K562 (cell line): Measurements from ENCODE around the gene NUP133. TPM values are rescaled to one million over a fixed set of nuclear protein-coding genes. Genes with fewer than 3 reads are reported as not detected.

Experiments used
- ATAC-seq: fragments of 200-7000 bp; cut with Tn5 transposase; 3 replicates; pipeline ENCODE4 v1.9.1; 2020; ENCODE audit warnings: moderate library complexity
- BruUV-seq: library from RNA; stranded (reverse); fragments of 400-500 nt; replicated peaks from 2 replicates; lab custom pipeline; 2021; lab: Mats Ljungman, UMichigan
- CTCF ChIA-PET: fragments of 300-600 bp; formaldehyde crosslinking; extraction: SDS; loops from one replicate; lab custom pipeline; 2021; ENCODE audit warnings: low intra/inter-chr PET ratio; lab: Yijun Ruan, JAX
- POLR2A ChIA-PET: fragments of 300-600, 350-650 bp; sonication (Branson Sonifier 250); formaldehyde crosslinking; extraction: SDS; loops from one replicate; lab custom pipeline; 2021; ENCODE audit warnings: antibody characterized with exemption, inconsistent platforms; lab: Yijun Ruan, JAX
- DNase-seq, 4 experiments: peaks; one replicate each; pipeline versions ENCODE4 v3.0.0 to v3.0.0-alpha.2; 2011 to 2018; ENCODE audit warnings: low spot score in 3 of 4, mixed read lengths in 3 of 4; ENCODE audit errors: extremely low read depth in 1 of 4
- FAIRE-seq: peaks from 2 replicates; lab custom pipeline; 2011; peaks lifted over from hg19 to GRCh38; lab: Jason Lieb, UNC
- H2AFZ ChIP-seq: 2 replicates; pipeline ENCODE4 v1.6.0; 2011; ENCODE audit warnings: low read depth, low read length, control low read depth, inconsistent platforms
- H3K27ac ChIP-seq: fragments of 200-600 bp; 3 replicates; pipeline ENCODE4 v1.8.0; 2011; ENCODE audit warnings: low read depth, mild to moderate bottlenecking, control low read depth, inconsistent platforms, low read length, moderate library complexity, mixed read lengths; ENCODE audit errors: extremely low read depth
- H3K27me3 ChIP-seq, 2 experiments: fragments of 300-600 bp in 1 of 2; 2 replicates in 1 of 2; 3 replicates in 1 of 2; pipeline versions ENCODE4 v1.6.0 to v1.8.0; 2011; ENCODE audit warnings: inconsistent platforms in 2 of 2, low read length in 2 of 2, mild to moderate bottlenecking in 1 of 2, mixed read lengths in 1 of 2, moderate library complexity in 1 of 2; ENCODE audit not compliant: control insufficient read depth in 2 of 2, insufficient read depth in 2 of 2
- H3K36me3 ChIP-seq: fragments of 300-600 bp; 3 replicates; pipeline ENCODE4 v1.8.0; 2011; ENCODE audit warnings: mild to moderate bottlenecking, low read length, inconsistent platforms; ENCODE audit not compliant: control insufficient read depth, insufficient read depth
- H3K4me1 ChIP-seq, 2 experiments: fragments of 200-600 bp in 1 of 2; replicated peaks in 1 of 2; 2 replicates in 1 of 2; 3 replicates in 1 of 2; pipeline versions ENCODE4 v1.5.1 to v1.8.0; 2011; ENCODE audit warnings: inconsistent platforms in 2 of 2, low read length in 2 of 2, mild to moderate bottlenecking in 1 of 2, mixed read lengths in 1 of 2, moderate library complexity in 1 of 2; ENCODE audit not compliant: control insufficient read depth in 2 of 2, insufficient read depth in 2 of 2
- H3K4me2 ChIP-seq: 2 replicates; pipeline ENCODE4 v1.6.1; 2011; ENCODE audit warnings: low read length, control low read depth, inconsistent platforms, mixed read lengths; ENCODE audit not compliant: insufficient read depth
- H3K4me3 ChIP-seq: fragments of 200-600 bp; sonication (generic), shearing (Covaris generic); 2 replicates; pipeline ENCODE4 v1.5.1; 2016; ENCODE audit warnings: control low read depth, inconsistent platforms
- H3K79me2 ChIP-seq: fragments of 200-600 bp; 3 replicates; pipeline ENCODE4 v1.8.0; 2011; ENCODE audit warnings: low read length, inconsistent platforms; ENCODE audit not compliant: control insufficient read depth, insufficient read depth
- H3K9ac ChIP-seq, 2 experiments: 2 replicates each; pipeline versions ENCODE4 v1.6.0 to v1.6.1; 2011; ENCODE audit warnings: low read depth in 2 of 2, low read length in 2 of 2, control low read depth in 1 of 2, inconsistent platforms in 1 of 2, mild to moderate bottlenecking in 1 of 2, mixed read lengths in 1 of 2; ENCODE audit not compliant: insufficient read depth in 1 of 2
- H3K9me1 ChIP-seq: one replicate; pipeline ENCODE4 v1.6.0; 2011; ENCODE audit warnings: inconsistent platforms, mild to moderate bottlenecking, low read length, moderate library complexity; ENCODE audit not compliant: control insufficient read depth, insufficient read depth
- H3K9me3 ChIP-seq: replicated peaks from 2 replicates; pipeline ENCODE4 v1.5.1; 2011; ENCODE audit warnings: low read depth, low read length, inconsistent platforms; ENCODE audit not compliant: control insufficient read depth, insufficient read depth
- H4K20me1 ChIP-seq: replicated peaks from 2 replicates; pipeline ENCODE4 v1.6.1; 2011; ENCODE audit warnings: low read length, inconsistent platforms, mixed read lengths; ENCODE audit not compliant: control insufficient read depth, insufficient read depth
- E2F8 ChIP-seq: fragments of 450-650 bp; IDR thresholded peaks from 2 replicates; pipeline ENCODE4 v1.7.1; 2018; ENCODE audit warnings: mild to moderate bottlenecking, low read depth; ENCODE audit not compliant: partially characterized antibody
- ELF2 ChIP-seq: fragments of 250-450 bp; sonication (Bioruptor Pico); IDR thresholded peaks from 2 replicates; pipeline ENCODE4 v1.5.0; 2021; ENCODE audit warnings: mild to moderate bottlenecking
- HDAC6 ChIP-seq: IDR thresholded peaks from 2 replicates; pipeline ENCODE4 v1.6.1; 2012; ENCODE audit warnings: low read depth, mild to moderate bottlenecking, control low read depth, inconsistent platforms, low read length, moderate library complexity
- KDM1A ChIP-seq, 2 experiments: fragments of 450-650 bp; IDR thresholded peaks; 2 replicates each; pipeline ENCODE4 v1.6.1; 2016; ENCODE audit warnings: mild to moderate bottlenecking in 2 of 2
- KDM5B ChIP-seq: fragments of 200-600 bp; sonication (generic); IDR thresholded peaks from 2 replicates; pipeline ENCODE4 v1.6.1; 2012; ENCODE audit warnings: low read depth, mild to moderate bottlenecking, moderate library complexity, low read length, control low read depth, inconsistent platforms; ENCODE audit not compliant: insufficient replicate concordance
- PRMT5 ChIP-seq: sonication (generic); formaldehyde crosslinking; IDR thresholded peaks from 2 replicates; pipeline ENCODE4 v1.5.0; 2020; ENCODE audit warnings: missing genetic modification reagents
- SMC3 ChIP-seq: conservative IDR thresholded peaks from 2 replicates; pipeline ENCODE4 v1.6.1; 2011; ENCODE audit warnings: low read depth, low read length, improper control_type of control experiment; ENCODE audit not compliant: insufficient read depth
- SRF ChIP-seq, 2 experiments: fragments of 250-450, 450-650 bp in 1 of 2; sonication (Bioruptor Pico) in 1 of 2; sonication (generic) in 1 of 2; formaldehyde crosslinking; IDR thresholded peaks; 2 replicates each; pipeline versions ENCODE4 v1.5.0 to v1.5.1; 2020 to 2022; ENCODE audit warnings: mild to moderate bottlenecking in 1 of 2, missing genetic modification reagents in 1 of 2
- TCF7L2 ChIP-seq: fragments of 150-350 bp; IDR thresholded peaks from 2 replicates; pipeline ENCODE4 v1.6.1; 2016; ENCODE audit warnings: low read depth, mild to moderate bottlenecking, low read length, moderate library complexity
- TRIM25 ChIP-seq: fragments of 450-650 bp; IDR thresholded peaks from 2 replicates; pipeline ENCODE4 v1.7.0; 2016; ENCODE audit warnings: borderline replicate concordance
- ZSCAN29 ChIP-seq: fragments of 450-650 bp; IDR thresholded peaks from 2 replicates; pipeline ENCODE4 v1.6.1; 2017
- WGBS: fragments of 100-300 bp; shearing (Covaris generic); methylation state at CpG from one replicate; pipeline ENCODE4 v1.1.6; 2016; ENCODE audit warnings: low coverage, mixed read lengths; ENCODE audit not compliant: insufficient coverage; ENCODE audit errors: missing lambda C conversion rate; 5-methylcytosine and 5-hydroxymethylcytosine counted together
- in situ Hi-C: fragments of 300-500 bp; cut with MboI; formaldehyde crosslinking; loops from 4 replicates; pipeline ENCODE4 v1.15.0; 2018; ENCODE audit warnings: inconsistent platforms, mixed read lengths
- intact Hi-C: fragments of 100-400 bp; cut with micrococcal nuclease; formaldehyde crosslinking; loops from 2 replicates; pipeline ENCODE4 v1.14.2; 2022
- polyA plus RNA-seq, 8 experiments: library from polyadenylated mRNA; depleted of rRNA in 4 of 8; stranded (reverse) in 5 of 8; unstranded in 3 of 8; fragments of >200 nt; fragmentation: Nextera tagmentation in 2 of 8; fragmentation: Illumina TruSeq in 1 of 8; extraction: Ambion mirVana in 2 of 8; extraction: Trizol in 1 of 8; gene quantifications; 2 replicates each; pipeline versions ENCODE4 v1.2.1 to v1.2.3, GENCODE V29; 2011 to 2014; ENCODE audit warnings: inconsistent platforms in 1 of 8, missing spikeins in 1 of 8
- total RNA-seq, 7 experiments: library from RNA; depleted of rRNA in 6 of 7; stranded (reverse); fragments of >200 nt in 6 of 7; fragmentation: Illumina TruSeq in 2 of 7; extraction: Trizol in 2 of 7; gene quantifications; 2 replicates each; pipeline versions ENCODE4 v1.2.1 to v1.2.3, GENCODE V29; 2011 to 2021; ENCODE audit warnings: low replicate concordance in 1 of 7
- TF ChIP-seq, protein P1 (sequence below): fragments of 450-650 bp; IDR thresholded peaks from 2 replicates; pipeline ENCODE4 v1.6.1; 2018; ENCODE audit not compliant: partially characterized antibody

NUP133 gene
- total and polyA plus RNA-seq, 9 of the 15 experiments (the other 6 are each of a cell fraction or from before 2014, with no cell fraction given): 21.7 to 85.1 (median 61.3) TPM

GRCh38 chr1:229495782-229496181, 12.4 kb downstream of the NUP133 start:
- Histone ChIP-seq H3K9ac (no peak overlapping the region), H3K36me3 (peaks cover 88% of the 10 kb centered on the region), H3K79me2 (no peaks in the 10 kb centered on the region), H3K4me2 (no peak overlapping the region), H3K9me1 (no peaks in the 10 kb centered on the region), H3K4me3 (no peak overlapping the region), H4K20me1 (no peaks in the 10 kb centered on the region), H3K4me1 (no peaks in the 10 kb centered on the region), H3K9me3 (no peaks in the 10 kb centered on the region), H3K27me3 (no peaks in the 10 kb centered on the region), H2AFZ (no peak overlapping the region), H3K27ac (no peak overlapping the region)
- peak; percentile 37 for FAIRE-seq
- CTCF ChIA-PET: no interaction called here
- no peak for ATAC-seq
- BruUV-seq: no TSS peak
- DNase-seq: no peak
- WGBS: 93% methylated on average over 2 of the region's 2 CpGs
- intact Hi-C loops: no loop called here
- POLR2A ChIA-PET: interaction anchor here (0.6 to 6.7 kb wide), 6 partner anchors 11 to 240 kb away, joined by 3 to 45 read pairs (median 4); partner anchors contain the start of gene NUP133
- no peak for TF ChIP-seq HDAC6
- no peak for TF ChIP-seq KDM5B
- TF ChIP-seq SRF (CRISPR knock-in tag; IDR thresholded peaks at IDR 0.05): no peak
- TF ChIP-seq KDM1A (IDR thresholded peaks at IDR 0.05): no peak
- no peak for TF ChIP-seq TRIM25
- no peak for TF ChIP-seq TCF7L2
- TF ChIP-seq, protein P1, sequence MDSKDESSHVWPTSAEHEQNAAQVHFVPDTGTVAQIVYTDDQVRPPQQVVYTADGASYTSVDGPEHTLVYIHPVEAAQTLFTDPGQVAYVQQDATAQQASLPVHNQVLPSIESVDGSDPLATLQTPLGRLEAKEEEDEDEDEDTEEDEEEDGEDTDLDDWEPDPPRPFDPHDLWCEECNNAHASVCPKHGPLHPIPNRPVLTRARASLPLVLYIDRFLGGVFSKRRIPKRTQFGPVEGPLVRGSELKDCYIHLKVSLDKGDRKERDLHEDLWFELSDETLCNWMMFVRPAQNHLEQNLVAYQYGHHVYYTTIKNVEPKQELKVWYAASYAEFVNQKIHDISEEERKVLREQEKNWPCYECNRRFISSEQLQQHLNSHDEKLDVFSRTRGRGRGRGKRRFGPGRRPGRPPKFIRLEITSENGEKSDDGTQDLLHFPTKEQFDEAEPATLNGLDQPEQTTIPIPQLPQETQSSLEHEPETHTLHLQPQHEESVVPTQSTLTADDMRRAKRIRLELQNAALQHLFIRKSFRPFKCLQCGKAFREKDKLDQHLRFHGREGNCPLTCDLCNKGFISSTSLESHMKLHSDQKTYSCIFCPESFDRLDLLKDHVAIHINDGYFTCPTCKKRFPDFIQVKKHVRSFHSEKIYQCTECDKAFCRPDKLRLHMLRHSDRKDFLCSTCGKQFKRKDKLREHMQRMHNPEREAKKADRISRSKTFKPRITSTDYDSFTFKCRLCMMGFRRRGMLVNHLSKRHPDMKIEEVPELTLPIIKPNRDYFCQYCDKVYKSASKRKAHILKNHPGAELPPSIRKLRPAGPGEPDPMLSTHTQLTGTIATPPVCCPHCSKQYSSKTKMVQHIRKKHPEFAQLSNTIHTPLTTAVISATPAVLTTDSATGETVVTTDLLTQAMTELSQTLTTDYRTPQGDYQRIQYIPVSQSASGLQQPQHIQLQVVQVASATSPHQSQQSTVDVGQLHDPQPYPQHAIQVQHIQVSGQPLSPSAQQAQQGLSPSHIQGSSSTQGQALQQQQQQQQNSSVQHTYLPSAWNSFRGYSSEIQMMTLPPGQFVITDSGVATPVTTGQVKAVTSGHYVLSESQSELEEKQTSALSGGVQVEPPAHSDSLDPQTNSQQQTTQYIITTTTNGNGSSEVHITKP: no peak
- TF ChIP-seq PRMT5 (CRISPR knock-in tag): no peak
- TF ChIP-seq ZSCAN29: no peak
- no peak for TF ChIP-seq ELF2
- TF ChIP-seq SMC3: no peak
- no peak for TF ChIP-seq E2F8
- in situ Hi-C loops: no loop called here
